ENCODE results near the gene ACTR5.
"Not testable (repeated sequence)": the region's sequence is repeated elsewhere in the genome, so short reads cannot be mapped to it uniquely, and the experiment has no call there.

The ACTR5 gene

DNA sequence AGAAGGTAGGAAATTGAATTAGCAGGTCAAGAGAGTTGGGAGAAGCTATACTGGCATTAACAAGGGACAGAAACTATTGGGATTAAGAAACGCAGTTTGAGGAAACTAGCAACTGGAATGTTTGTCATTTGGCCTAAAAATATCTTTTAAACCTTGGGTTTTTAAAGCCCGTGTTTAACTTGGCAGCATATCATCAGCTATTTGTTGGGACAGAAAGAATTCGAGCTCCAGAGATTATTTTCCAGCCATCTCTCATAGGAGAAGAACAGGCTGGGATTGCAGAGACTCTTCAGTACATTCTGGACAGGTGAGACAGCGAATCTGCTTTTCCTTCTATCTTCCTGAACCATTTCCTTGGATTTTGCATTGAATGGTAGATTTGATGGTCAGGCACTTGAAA is 17.8 kb downstream of the ACTR5 start:
- DNase-seq (ENCODE audit: low spot score), result no peak

DNA sequence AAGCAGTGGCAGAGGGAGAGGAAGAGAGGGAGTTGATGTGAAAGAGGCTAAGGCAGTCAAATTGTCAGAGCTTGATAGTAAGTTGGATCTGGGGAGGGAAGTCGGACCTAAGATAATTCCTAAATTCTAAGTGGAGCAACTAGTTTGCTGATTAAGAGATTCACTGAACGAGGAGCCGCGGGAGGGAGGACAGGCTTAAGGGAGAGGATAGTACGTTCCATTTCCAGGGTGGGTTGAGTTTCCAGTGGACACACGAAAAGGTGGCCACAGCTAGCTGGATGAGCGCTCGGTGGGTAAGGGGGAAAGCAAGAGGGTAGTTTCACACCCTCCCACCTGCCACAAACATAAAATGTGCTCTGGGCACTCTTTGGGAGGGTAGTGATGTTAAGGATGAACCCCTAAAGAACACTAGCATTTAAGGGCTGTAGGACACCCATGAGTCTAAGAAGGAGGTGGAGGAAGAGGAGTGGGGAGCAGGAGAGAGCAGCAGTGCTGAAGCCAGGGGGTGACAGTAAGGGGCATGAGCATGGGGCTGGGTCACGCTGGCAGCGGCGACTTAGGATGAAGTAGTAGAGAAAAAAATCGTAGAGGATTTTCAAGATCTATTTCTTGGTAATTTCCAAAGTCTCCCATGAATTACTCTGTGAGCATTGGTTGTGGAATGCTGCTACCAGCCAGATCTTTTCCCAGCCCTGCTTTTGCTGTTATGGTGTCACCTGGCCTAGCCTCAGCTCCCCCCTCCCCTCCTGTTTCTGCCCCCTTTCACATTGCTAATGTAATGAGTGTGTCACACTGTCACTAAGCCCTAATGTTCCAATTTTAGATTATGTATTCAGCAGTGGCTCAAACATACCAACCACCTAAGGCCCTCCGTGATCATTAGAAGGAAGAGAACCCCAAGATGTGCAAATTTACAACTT is 21.4 kb downstream of the ACTR5 start:
- no peak for DNase-seq (ENCODE audit: low spot score)

DNA sequence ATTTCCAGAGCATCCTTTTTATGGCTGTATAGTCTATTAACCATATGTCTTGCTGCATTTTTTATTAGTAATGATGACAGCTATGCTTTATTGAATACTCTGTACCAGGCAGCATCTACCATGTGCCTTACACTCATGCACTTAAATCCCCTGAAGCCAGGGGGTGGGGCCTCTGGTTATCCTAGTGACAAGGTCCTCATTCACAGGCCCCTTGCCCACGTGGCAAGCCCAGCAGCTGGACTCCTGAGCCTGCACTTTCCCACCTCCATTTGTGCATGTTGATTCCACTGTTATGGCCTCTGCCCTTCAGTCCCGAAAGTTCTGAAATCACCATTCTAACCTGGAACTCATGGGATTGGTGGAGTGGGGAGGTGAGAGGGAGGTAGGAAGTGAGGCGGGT is 22.3 kb downstream of the ACTR5 start:
- no peak for DNase-seq (ENCODE audit: low spot score)

GRCh38 chr20:38770970-38771369 is 22.7 kb downstream of the ACTR5 start:
- no peak for DNase-seq (ENCODE audit: low spot score)

DNA sequence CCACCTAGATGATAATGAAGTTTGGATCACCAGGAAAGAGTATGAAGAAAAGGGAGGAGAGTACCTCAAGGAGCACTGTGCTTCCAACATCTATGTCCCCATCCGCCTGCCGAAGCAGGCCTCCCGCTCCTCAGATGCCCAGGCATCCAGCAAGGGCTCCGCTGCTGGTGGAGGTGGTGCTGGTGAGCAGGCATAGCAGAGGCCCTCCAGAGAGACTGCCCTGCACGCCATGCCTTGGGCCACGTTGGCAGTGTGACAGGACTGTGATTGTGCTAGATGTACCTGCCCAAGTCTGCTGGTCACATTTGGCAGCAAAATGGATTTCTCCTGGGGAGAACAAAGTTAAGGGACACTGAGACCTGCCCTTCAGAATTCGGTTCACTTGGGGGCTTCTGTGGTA is 23.4 kb downstream of the ACTR5 start:
- DNase-seq (ENCODE audit: low spot score), result no peak

DNA sequence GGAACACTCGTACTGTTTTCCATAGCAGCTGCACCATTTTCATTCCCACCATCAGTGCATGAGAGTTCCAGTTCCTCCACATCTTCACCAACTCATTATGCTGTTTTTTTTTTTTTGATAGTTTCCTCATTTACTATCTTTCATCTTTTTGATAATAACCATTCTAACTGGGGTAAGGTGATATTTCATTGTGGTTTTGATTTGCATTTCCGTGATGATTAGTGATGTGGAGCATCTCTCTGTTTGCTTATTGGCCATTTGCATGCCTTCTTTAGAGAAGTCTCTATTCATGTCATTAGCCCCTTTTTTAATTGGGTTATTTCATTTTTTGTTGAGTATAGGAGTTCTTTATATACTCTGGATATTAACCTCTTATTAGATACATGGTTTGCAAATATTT is 25.9 kb downstream of the ACTR5 start:
- DNase-seq (ENCODE audit: low spot score), result no peak

- DNase-seq (ENCODE audit: low spot score), result no peak
These were observed 28.1 kb downstream of the ACTR5 start for GRCh38 chr20:38776363-38776762.

- peak; percentile 42 for DNase-seq (ENCODE audit: low spot score)
These were observed 31.2 kb downstream of the ACTR5 start for GRCh38 chr20:38779247-38780097.

DNA sequence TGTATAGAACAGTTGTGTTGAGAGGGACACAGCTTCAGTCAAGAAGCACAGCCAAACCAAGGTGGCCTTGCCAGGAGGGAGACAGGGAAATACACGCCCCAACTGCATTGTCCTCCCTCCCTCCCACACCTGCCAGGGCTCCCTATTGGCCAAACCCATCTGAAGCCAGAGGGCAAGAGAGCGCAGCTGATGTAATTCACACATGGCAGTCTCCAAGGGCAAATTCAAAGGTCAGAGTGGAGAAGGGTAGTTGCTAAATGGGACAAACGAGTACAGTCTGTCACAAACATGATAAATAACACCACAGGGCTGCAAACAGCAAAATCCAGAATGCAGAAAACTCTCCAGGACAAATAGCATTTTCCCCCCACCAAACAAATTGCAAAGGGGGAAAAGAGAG is 34.0 kb downstream of the ACTR5 start:
- no peak for DNase-seq (ENCODE audit: low spot score)

DNA sequence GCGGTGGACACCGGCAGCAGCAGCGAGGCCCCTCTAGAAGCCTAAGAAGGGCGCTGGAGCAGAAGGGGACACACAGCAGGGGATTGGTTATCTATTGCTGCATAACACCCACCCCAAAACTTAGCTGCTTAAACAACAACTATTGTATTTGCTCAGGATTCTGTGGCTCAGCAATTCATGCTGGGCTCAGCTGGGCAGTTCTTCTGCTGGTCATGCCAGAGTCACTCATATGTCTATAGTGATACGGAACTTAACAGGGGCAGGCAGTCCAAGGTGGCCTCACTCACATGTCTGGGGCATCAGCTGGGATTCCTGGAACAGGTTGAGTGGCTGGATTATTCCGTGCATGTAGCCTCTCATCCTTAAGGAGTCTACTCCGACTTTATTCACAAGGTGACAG is 39.6 kb downstream of the ACTR5 start:
- no peak for DNase-seq (ENCODE audit: low spot score)

DNA sequence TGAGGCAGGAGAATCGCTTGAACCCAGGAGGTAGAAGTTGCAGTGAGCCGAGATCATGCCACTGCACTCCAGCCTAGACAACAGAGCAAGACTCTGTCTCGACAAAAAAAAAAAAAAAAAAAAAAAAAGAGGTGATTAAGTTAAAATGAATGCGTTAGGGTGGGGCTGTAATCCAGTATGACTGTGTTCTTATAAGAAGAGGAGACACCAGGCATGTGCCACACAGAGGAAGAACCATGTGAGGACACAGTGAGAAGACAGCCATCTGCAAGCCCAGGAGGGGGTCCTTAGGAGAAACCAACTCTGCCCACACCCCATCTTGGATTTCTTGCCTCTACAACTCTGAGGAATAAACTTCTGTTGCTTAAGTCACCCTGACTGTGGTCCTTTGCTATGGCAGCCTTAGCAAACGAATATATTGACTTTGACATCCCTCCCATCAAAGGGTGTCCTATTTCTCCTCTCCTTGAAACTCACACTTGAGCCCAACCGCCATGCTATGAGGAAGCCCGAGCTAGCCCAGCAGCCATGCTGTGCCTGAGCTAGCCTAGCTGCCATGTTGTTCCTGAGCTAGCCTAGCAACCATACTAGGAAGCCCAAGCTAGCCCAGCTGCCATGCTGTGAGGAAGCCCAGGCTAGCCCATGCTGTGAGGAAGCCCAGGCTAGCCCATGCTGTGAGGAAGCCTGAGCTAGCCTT is 41.4 kb downstream of the ACTR5 start:
- DNase-seq (ENCODE audit: low spot score), result peak; percentile 63

GRCh38 chr20:38790200-38791053 is 42.2 kb downstream of the ACTR5 start:
- DNase-seq (ENCODE audit: low spot score), result peak; percentile 65

GRCh38 chr20:38791291-38791690 is 43.0 kb downstream of the ACTR5 start:
- DNase-seq (ENCODE audit: low spot score), result no peak

DNA sequence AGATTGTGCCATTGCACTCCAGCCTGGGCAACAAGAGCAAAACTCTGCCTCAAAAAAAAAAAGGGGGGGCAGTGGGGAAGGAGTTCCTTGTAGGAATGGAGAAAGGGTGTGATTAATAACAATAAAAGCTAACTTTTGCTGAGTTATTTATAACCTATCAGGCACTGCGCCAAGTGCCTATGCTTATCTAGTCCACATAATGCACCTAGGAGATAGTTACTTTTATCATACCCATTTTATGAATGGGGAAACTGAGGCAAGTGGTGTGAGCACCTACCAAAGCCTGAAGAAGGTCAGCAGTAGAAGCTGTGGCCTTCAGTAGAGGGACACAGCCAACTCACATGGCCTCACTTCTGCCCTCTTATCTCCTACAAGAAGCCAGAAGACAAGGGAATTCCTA is 43.7 kb downstream of the ACTR5 start:
- DNase-seq (ENCODE audit: low spot score), result no peak

- DNase-seq (ENCODE audit: low spot score), result not testable (repeated sequence)
These were observed 45.8 kb downstream of the ACTR5 start for GRCh38 chr20:38794057-38794456.

GRCh38 chr20:38798266-38798665 is 50.0 kb downstream of the ACTR5 start:
- no peak for DNase-seq (ENCODE audit: low spot score)

DNA sequence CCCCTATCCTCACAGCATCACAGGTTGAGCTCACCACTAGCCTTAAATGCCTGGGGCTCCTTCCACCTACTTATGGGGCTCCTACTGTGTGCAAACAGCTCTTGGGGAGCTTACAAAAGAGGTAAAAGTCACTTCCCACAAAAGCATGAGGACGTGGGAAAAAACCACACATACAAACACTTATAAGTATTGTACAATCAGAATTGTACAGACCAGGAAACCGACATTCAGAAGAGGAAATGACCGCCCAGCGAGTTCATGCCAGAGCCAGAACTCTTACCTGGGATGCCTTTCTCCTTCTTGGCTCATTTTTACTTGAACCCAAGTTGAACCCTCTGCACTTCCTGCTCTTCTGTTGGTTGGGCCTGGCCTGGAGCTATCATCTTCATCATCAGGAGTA is 50.9 kb downstream of the ACTR5 start:
- no peak for DNase-seq (ENCODE audit: low spot score)

- no peak for DNase-seq (ENCODE audit: low spot score)
These were observed 52.6 kb downstream of the ACTR5 start for GRCh38 chr20:38800882-38801281.

DNA sequence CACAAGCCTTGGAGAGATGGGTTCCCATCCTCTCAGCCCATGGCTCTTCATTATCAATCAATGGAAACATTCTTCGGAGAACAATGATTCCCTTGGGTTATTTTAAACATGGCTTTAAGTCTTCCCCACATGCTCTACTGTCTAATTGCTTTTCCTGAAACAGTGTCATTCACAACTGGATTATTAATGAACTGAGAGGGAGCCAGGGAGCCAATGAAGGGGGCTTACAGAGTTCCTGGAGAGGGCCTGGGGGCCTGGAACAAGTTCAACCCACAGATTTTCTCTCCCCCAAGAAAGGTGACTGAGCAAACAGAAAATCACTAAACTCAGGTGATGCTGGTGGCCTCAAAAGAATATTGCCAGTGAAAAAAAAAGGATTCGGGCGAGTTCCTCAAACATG is 56.0 kb downstream of the ACTR5 start:
- DNase-seq (ENCODE audit: low spot score), result no peak

DNA sequence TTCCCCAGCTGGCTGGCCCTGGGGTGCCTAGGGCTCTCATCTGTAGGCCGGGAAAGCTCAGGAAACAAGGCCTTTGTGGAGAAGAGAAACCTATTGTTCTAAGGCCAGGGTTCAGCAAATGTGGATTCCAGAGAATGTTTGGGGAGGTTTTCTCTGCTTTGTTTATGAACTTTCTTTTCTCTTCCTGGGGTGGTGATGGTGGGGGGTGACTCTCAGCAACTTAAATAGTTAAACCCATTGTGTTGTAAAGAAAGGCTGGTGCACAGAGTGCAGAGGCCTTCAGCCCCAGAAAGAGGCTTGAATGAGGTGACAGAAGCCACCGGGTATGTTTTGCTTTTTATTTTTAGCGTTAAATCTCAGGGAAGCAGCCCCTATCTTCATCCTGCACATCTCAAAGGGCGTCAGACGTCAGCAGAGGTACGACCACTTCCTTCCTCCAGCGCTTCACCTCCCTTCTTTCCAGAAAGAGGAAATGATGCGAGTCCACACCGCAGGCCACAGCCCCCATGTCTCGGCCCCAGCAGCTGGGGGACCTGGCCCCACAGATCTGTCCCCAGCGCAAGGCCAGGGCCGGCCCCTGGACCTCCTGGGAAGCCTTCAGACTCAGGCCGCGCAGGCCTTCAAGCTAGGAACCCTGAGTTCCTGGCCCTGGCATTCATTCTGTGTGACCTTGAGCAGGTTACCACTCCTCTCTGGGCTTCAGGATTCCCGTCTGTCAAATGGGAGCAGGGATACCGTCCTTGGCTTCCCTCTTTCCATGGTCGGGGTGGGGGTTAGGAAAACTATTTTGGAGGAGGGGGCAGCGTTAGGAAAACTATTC is 56.6 kb downstream of the ACTR5 start:
- no peak for DNase-seq (ENCODE audit: low spot score)

- DNase-seq (ENCODE audit: low spot score), result no peak
These were observed 57.3 kb downstream of the ACTR5 start, which contains the start of gene PPP1R16B for GRCh38 chr20:38805502-38805957. PPP1R16B (plus strand) TSS chr20:38805697; CDS start chr20:38835926, 30,229 bp downstream.

Data from kidney tubule cell (primary cell).